HG03108 (cell line): ENCODE results near the gene SOX2.

ENCODE experiments used
- ATAC-seq: cut with Tn5 transposase; IDR thresholded peaks from one replicate; pipeline ENCODE4 v1.9.1; 2021; ENCODE audit warnings: moderate library complexity; ENCODE audit not compliant: unreplicated experiment

SOX2 gene

DNA sequence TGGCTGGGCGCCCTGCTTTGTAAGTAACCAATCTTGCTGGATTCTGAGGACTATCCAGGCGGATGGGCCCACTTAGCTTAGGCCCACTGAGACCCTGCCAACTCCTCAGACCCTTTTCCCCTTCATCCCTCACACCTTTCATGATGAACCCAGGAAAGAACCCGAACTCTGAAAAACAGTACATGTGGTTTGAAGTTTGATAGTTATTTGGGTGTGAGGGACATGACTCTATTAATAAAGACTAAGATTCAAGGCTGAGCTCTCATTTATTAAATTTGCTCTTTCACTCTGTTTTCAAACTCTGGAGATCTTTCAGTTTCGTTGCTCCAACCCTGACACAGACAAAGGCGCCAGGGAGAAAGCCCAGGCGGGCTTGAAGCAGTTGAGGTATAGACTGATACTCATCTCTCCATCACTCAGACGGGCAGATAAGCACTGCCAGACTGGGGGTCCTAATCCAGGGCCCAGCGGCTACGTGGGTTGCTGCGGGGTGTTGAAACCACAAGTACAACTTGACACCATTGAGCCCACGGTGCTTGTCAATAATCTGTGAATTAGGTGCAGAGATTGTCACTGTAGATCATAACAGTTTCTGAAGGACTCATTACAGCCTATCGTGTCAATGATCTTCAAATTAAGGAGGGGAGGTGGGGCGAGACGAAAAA, 7.2 kb upstream of the SOX2 start:
- no peak for ATAC-seq

DNA sequence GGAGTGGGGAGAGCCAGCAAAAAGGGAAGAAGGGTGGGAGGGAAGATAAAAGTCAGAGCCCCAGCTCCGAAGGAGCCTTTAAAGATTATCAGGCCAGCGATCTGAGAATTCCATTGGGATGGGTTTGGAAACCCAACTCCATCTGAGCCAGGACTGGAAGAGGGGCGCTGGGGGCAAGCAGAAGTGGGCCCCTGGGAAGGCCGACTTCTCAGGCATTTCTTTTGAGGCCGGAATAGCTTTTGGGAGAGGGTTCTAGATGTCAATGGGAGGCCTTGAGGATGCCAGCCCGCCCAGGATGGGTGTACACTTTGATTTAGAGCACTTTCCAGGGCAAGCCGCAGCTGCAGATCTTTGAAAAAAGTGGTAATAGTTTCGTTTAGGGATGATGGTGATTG, 6.6 kb upstream of the SOX2 start:
- no peak for ATAC-seq

DNA sequence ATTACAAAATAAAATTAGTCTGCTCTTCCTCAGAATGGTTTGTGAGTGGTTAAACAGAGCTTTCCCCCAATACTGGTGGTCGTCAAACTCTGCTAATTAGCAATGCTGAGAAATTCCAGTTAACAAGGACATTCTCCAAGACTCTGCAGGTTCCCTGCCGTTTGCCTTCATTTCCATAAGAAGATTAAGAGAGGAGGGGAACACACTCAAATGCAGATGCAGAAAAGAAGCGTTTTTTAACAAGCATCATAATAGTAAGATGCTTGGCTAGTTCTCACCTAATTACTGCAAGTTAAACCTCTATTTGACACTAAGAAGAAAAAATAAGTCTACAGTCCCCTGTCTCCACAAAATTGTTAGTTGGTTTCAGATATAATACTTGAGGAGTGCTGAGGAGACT, 3.7 kb upstream of the SOX2 start:
- no peak for ATAC-seq

DNA sequence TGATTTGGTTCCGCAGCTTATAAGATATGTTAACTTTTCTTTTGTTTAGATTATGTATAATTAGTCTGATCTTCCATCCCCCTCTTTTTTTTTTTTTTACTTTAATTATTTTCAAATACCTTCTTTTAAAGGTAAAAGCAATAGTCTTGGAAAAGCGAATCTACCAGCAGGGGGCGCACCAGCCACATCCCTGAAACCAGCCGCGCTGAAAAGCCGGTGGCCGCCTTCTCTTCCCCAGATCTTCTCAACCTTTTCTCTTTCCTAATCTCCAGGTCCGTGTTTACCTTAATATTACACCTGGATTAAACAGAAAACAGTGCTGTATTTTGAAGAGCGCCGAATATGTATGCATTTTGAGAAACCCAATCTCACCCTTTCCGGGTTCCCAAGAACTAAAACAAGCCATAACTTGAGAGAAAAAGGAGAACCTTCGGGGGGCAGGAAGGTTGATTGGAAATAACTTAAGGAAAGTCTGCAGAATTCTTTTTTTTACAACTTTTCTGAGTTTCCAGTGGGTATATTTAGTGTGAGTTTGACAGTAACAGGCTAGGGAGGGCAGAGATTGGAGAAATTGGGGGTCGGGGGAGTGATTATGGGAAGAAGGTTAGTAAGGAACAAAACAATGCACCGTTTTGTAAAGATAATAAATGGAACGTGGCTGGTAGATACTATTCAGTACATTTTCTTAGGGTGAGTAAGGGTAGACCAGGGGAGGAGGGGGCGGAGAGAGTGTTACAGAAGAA, 2.0 kb upstream of the SOX2 start:
- ATAC-seq: no peak

DNA sequence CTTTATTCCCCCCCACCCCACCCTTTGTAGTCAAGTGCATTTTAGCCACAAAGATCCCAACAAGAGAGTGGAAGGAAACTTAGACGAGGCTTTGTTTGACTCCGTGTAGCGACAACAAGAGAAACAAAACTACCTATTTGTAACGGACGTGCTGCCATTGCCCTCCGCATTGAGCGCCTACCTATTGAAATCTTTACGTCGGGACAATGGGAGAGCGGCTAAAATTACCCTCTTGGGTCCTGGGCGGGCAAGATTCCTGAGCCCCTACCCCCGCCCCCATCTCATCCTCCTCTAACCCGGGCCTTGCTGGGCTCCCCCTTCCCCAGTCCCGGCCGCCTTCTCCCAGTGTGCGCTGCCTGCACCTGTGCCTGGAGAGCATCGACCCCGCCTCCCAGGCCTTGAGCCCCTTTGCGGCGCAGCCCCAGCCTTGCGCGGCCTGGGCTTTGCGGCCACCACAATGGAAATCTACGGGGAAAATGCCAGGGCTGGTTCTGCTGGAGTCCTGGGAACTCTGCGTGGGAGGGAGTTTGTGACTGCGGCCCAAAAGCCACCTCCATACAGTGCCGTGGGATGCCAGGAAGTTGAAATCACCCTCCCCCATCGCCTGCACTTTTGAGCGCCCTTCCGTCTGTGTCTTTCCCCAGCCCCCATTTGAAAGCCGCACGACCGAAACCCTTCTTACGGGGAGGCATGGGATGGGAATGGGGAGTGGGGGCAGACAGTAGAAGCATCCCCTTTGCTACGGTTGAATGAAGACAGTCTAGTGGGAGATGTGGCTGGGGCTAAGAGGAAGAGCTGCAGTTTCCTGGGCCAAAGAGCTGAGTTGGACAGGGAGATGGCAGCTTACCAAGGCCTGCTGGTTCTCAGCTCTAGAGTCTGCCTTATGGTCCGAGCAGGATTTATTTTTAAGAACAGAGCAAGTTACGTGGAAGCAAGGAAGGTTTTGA, 1.1 kb upstream of the SOX2 start:
- no peak for ATAC-seq

DNA sequence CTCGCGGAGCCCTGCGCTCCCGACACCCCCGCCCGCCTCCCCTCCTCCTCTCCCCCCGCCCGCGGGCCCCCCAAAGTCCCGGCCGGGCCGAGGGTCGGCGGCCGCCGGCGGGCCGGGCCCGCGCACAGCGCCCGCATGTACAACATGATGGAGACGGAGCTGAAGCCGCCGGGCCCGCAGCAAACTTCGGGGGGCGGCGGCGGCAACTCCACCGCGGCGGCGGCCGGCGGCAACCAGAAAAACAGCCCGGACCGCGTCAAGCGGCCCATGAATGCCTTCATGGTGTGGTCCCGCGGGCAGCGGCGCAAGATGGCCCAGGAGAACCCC, 464 bp downstream of the SOX2 start:
- ATAC-seq: no peak

DNA sequence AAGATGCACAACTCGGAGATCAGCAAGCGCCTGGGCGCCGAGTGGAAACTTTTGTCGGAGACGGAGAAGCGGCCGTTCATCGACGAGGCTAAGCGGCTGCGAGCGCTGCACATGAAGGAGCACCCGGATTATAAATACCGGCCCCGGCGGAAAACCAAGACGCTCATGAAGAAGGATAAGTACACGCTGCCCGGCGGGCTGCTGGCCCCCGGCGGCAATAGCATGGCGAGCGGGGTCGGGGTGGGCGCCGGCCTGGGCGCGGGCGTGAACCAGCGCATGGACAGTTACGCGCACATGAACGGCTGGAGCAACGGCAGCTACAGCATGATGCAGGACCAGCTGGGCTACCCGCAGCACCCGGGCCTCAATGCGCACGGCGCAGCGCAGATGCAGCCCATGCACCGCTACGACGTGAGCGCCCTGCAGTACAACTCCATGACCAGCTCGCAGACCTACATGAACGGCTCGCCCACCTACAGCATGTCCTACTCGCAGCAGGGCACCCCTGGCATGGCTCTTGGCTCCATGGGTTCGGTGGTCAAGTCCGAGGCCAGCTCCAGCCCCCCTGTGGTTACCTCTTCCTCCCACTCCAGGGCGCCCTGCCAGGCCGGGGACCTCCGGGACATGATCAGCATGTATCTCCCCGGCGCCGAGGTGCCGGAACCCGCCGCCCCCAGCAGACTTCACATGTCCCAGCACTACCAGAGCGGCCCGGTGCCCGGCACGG, 991 bp downstream of the SOX2 start:
- ATAC-seq: no peak

DNA sequence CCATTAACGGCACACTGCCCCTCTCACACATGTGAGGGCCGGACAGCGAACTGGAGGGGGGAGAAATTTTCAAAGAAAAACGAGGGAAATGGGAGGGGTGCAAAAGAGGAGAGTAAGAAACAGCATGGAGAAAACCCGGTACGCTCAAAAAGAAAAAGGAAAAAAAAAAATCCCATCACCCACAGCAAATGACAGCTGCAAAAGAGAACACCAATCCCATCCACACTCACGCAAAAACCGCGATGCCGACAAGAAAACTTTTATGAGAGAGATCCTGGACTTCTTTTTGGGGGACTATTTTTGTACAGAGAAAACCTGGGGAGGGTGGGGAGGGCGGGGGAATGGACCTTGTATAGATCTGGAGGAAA, 1.5 kb downstream of the SOX2 start:
- ATAC-seq: no peak

DNA sequence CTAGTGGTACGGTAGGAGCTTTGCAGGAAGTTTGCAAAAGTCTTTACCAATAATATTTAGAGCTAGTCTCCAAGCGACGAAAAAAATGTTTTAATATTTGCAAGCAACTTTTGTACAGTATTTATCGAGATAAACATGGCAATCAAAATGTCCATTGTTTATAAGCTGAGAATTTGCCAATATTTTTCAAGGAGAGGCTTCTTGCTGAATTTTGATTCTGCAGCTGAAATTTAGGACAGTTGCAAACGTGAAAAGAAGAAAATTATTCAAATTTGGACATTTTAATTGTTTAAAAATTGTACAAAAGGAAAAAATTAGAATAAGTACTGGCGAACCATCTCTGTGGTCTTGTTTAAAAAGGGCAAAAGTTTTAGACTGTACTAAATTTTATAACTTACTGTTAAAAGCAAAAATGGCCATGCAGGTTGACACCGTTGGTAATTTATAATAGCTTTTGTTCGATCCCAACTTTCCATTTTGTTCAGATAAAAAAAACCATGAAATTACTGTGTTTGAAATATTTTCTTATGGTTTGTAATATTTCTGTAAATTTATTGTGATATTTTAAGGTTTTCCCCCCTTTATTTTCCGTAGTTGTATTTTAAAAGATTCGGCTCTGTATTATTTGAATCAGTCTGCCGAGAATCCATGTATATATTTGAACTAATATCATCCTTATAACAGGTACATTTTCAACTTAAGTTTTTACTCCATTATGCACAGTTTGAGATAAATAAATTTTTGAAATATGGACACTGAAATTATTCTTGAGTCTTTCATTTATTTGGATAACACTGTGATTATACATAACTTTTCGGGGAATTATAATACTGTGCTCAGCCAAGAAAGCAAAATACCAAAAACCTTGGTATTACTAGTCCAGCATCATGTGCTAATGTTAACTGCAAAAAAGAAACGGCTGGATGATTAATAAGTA, 2.2 kb downstream of the SOX2 start:
- no peak for ATAC-seq

DNA sequence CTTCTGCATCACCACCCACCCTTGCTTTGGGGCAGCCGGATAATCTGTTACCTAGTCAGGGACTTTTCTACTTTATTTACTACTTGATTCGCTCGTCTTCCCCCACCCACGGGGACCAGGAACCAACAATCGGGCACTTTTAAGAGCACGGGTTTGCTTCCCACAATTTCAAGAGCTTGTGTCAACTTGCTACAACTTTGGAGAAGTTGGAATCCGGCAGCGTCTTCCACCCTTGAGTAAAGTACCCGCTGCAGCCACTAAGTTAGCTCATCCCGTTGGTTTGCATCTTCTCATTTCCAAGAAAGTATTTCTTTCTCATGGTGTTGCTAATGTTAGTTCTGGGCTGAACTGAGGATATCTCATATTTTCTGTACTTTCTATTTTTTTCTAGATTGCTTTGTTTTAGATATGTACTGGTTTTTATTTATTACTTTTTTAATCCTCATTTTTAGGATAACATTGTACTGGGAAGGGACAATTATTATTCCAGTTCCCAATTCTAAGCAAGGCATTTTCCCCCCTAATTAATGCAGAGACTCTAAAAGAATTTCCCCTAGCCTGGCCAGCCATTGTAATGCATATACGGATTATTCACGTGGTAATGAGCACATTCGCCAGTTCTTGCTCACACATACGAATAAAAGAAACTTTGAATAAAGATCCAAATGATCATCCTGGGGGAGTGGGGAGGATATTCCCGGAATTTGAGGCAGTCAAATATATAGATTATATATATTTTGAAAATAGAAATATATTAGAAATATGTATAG, 4.0 kb downstream of the SOX2 start:
- ATAC-seq: no peak

DNA sequence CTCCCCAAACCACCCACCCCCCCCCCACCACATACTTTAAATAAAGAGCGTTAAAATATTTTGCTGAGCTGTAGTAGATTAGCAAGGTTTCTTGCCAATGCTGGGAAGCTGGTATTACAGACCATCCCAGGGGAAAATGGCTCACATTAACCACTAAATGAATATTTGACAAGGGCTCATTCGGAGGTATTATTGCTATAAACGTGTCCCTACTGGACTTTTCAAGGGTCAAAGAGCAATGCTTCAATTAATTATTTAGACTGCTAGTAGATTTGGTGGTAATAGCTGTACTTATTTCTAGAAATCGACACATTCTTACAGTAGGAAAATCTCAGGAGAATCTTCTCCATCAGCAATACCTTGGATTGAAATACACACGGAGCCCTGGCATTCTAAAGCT, 5.2 kb downstream of the SOX2 start:
- ATAC-seq: no peak

DNA sequence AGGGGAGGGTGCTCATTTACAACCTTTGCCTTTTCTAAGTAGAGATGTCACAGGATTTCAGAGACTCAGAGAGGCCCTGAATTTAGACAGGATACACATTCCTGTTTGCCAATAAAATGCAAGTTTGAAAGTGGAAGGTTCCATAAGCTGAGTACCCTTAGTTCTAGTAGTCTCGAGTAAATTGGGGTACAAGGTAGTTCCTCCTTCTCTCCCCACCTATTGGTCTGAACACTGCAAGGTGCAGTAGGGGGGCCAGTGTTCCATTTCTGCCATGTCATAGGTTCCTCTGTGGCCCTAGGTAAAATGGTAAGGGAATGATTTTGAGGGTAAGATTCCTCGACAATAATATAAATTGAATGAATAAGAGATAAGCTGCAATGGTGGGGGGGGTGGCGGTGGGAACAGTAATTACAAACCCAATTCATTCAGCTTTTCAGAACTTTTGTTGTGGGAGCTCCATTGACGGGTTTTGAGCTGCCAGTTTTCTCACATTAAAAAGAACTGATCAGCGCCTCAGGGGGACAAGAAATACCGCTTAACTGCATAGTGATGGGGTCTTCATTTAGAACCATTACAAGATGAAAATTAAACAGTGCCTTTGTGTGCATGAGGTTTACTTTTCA, 5.9 kb downstream of the SOX2 start:
- no peak for ATAC-seq

DNA sequence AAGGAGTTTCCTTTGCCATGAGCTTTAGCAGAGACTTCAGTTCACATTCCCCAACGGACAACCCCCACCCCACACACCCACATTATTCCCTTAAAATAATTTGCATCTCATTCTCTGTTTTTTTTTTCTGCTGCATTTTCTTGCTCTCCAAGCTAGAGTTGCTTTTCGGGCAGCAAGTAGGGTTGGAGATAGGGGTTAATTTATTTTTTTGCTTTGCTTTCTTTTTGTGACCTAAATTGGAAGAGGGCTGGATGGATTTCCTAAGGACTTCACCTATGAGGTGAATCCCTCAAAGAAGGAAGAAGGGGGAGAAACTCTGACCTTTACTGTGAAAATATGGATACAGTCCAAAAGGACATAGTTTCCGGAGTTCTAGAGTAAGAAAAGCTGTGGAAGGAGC, 6.6 kb downstream of the SOX2 start:
- ATAC-seq: no peak

DNA sequence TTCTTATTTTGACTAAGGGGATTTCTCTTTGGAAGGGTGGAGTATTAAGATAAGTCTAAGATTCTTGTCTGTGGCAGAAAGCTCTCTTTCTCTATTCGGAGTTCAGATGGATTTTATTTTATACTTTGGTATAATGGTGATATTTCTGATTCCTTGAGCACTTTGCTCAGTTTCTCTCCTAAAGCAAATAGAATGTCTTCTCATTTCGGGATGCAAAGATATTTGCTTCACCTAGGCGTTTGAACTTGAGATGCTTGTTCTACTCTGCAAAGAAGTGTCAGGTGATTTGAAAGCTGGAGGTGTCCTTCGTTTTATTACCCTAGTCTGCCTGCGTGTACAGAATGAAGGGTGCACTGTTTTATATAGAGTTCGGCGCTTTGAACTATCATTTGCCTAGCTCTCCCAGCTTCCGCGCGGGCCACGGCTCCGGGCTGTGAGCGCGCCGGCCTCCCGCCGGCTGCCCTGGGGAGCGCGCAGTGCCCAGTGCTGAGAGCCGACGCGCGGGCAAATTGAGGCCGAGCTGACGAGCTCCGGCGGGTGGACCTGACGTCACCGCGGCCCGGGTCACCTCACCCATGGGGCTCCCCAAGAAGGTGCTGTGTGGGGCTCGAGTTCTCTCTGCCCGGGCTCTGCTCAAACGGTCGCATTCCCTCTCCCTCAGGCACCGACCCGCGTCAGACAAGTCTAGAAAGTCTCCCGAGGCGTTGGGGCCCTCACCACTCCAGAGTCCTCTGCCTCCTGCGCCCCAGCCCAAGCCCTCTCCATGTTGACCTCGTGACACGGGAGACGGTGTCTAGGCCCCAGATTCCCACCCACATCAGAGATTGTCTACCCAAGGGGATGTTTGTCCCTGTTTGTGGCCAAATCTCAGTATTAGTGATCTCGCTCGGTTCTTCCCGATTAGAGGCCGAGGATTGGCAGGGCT, 7.5 kb downstream of the SOX2 start:
- ATAC-seq: no peak

DNA sequence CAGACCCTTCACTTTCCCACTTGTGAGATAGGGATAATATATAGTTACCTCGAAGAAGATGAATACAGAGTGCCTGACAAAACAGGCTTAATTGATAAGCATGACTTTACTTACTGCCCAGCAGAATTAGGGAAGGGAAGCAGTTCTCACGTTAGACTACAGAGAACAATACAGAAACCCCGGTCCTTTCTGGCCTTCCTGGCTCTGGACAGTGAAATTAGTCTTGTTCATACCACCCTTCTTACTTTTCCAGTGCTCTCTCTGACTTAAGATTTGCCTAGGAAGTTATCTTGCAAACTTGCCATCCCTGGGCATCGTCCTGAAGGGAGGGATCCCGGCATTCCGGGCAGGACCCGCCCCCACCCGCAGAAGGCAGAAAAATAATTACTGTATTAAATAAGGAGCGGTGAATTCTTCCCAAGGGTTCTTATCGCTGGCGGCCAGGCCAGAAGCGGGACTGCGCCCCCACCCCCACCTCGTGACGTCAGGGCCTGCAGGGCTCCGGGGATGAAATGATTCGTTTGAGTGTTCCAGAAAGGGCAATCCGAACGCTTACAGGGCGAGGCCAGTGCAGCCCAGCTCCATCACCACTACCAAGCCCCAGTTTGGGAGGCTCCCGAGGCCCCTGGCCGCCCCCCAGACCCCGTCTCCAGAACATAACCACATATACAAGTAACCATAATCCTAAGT, 8.4 kb downstream of the SOX2 start:
- ATAC-seq: no peak

DNA sequence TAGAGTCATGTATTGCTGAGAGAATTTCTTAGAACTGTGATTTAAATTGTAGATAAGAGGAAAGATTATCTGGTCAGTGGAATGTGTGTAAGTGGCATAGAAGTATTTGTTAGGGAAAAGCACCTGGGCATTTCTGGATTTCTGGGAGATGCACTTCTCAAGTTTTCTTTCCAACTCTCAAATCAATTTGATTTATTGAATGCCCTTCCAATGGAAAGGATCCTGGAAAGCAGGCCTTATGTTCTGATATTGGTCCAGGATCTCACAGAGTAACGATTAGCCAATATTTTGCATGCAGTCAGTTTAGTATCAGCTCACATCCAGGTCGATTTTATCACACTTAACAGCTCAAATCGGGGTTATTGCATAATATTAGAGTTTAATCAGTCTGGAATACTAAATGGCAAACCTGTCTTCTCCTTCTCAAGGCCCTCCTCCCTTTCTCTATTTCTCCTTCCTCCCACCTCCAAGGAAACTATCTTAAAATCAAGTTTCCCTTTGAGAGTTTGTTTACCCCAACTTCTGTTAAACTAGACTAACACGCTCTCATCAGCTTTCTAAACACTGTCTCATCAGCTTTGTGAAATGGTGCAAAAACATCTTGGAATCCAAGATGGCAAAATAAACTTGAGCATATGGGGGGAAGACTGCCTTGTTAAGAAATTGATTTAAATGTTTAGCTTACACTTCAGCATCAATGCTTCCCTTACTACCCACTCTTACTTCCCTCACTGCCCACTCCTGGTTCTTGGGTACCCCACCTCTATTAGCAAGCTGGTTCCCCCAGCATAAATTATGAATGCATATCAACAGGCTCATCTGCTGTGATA, 9.5 kb downstream of the SOX2 start:
- no peak for ATAC-seq

DNA sequence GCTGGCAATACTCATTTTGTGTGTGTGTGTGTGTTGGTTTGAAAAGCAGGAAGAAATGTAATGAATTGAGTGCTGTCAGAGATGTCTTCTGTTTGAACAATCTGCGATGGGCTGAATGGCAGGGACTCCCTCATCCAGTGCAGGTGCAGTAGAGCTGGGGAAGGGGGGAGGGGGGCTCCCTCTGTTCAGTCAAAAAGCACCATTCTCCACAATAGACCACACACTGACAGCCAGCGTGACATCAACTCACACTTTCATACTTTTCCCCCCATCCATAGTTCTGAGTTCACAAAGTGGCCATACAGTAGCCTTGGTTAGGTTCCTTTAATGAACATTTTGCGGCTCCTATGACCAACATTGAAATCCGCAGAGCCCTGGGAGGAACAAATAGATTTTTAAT, 10.4 kb downstream of the SOX2 start:
- no peak for ATAC-seq
